OCI-LY7 (cell line): ENCODE results near the gene ADAMTS4.

ENCODE experiments used
- CTCF ChIP-seq: fragments of 200-600 bp; sonication (generic); conservative IDR thresholded peaks from 2 replicates; pipeline ENCODE4 v1.5.1; 2014; ENCODE audit warnings: mild to moderate bottlenecking, antibody characterized with exemption, low read length, moderate library complexity, mixed read lengths
- EZH2phosphoT487 ChIP-seq: fragments of 200-600 bp; sonication (generic); IDR thresholded peaks from 2 replicates; pipeline ENCODE4 v1.6.1; 2018; ENCODE audit warnings: low read depth, borderline replicate concordance, mild to moderate bottlenecking, mixed run types, antibody characterized with exemption, low read length, moderate library complexity, mixed read lengths

- TF ChIP-seq CTCF (no peak), EZH2phosphoT487 (no peak)
Measured at GRCh38 chr1:161163793-161164192, 35.1 kb downstream of the ADAMTS4 start.
